OCI-LY3 (cell line): ENCODE measurements around the gene IMMP2L.

Source experiments
- H2AFZ ChIP-seq: fragments of 200-600, 300-600 bp; shearing (Covaris generic); 2 replicates; pipeline ENCODE4 v1.6.0; 2014; ENCODE audit warnings: antibody characterized with exemption, low read depth, low read length
- H3K27ac ChIP-seq: fragments of 200-600, 300-600 bp; sonication (generic); 2 replicates; pipeline ENCODE4 v1.5.1; 2014; ENCODE audit warnings: mild to moderate bottlenecking, low read length, moderate library complexity, mixed read lengths
- H3K27me3 ChIP-seq: fragments of 200-600, 300-600 bp; sonication (generic); 2 replicates; pipeline ENCODE4 v1.6.1; 2014; ENCODE audit warnings: low read depth, low read length, mixed read lengths
- H3K36me3 ChIP-seq: fragments of 200-600, 300-600 bp; sonication (generic); replicated peaks from 2 replicates; pipeline ENCODE3; 2014; ENCODE audit warnings: low read depth, low read length, mixed read lengths
- H3K4me1 ChIP-seq: fragments of 300-600, 200-600 bp; sonication (generic); 2 replicates; pipeline ENCODE4 v1.6.1; 2014; ENCODE audit warnings: low read length, mixed read lengths
- H3K4me2 ChIP-seq: fragments of 200-600, 300-600 bp; sonication (generic); 2 replicates; pipeline ENCODE4 v1.6.1; 2014; ENCODE audit warnings: low read length, mixed read lengths
- H3K4me3 ChIP-seq: fragments of 300-600, 200-600 bp; sonication (generic); 2 replicates; pipeline ENCODE4 v1.5.1; 2014; ENCODE audit warnings: antibody characterized with exemption, mild to moderate bottlenecking, low read length, moderate library complexity
- H3K79me2 ChIP-seq: fragments of 300-600, 200-600 bp; shearing (Covaris generic); 2 replicates; pipeline ENCODE4 v1.6.1; 2014; ENCODE audit warnings: mild to moderate bottlenecking, low read length, mixed read lengths
- H3K9ac ChIP-seq: fragments of 300-600, 200-600 bp; shearing (Covaris generic); 2 replicates; pipeline ENCODE4 v1.6.0; 2014; ENCODE audit warnings: mild to moderate bottlenecking, low read length, moderate library complexity
- H3K9me3 ChIP-seq: fragments of 200-600, 300-600 bp; shearing (Covaris generic); 2 replicates; pipeline ENCODE4 v1.6.1; 2014; ENCODE audit warnings: low read length, mixed read lengths; ENCODE audit not compliant: insufficient read depth
- H4K20me1 ChIP-seq: fragments of 200-600, 300-600 bp; sonication (generic); 2 replicates; pipeline ENCODE4 v1.6.1; 2016; ENCODE audit warnings: low read length, mixed read lengths; ENCODE audit not compliant: insufficient read depth
- CTCF ChIP-seq: fragments of 200-600, 300-600 bp; sonication (generic); IDR thresholded peaks from 2 replicates; pipeline ENCODE4 v1.5.1; 2014; ENCODE audit warnings: antibody characterized with exemption, low read length, low read depth
- EZH2phosphoT487 ChIP-seq: fragments of 200-600 bp; shearing (Covaris generic); IDR thresholded peaks from 2 replicates; pipeline ENCODE4 v1.6.1; 2018; ENCODE audit warnings: antibody characterized with exemption, mixed run types, low read depth

The IMMP2L gene

GRCh38 chr7:111476586-111477293, 85.6 kb downstream of the IMMP2L start:
- Histone ChIP-seq H3K4me1 (no peaks in the 10 kb centered on the region), H3K4me2 (no peak overlapping the region), H3K36me3 (no peaks in the 10 kb centered on the region), H3K27ac (no peak overlapping the region), H3K9ac (no peak overlapping the region), H3K4me3 (no peak overlapping the region), H4K20me1 (no peaks in the 10 kb centered on the region), H2AFZ (no peak overlapping the region), H3K27me3 (no peaks in the 10 kb centered on the region), H3K79me2 (no peaks in the 10 kb centered on the region), H3K9me3 (no peaks in the 10 kb centered on the region)
- TF ChIP-seq EZH2phosphoT487 = no peak
- no peak for TF ChIP-seq CTCF

- Histone ChIP-seq H3K4me1 (no peaks in the 10 kb centered on the region), H3K9ac (no peak overlapping the region), H4K20me1 (no peaks in the 10 kb centered on the region), H3K36me3 (no peaks in the 10 kb centered on the region), H3K9me3 (peaks cover 3% of the 10 kb centered on the region; the same call in 1 of the 2 replicates), H3K27ac (no peak overlapping the region), H3K27me3 (no peaks in the 10 kb centered on the region), H3K4me3 (no peak overlapping the region), H3K4me2 (no peak overlapping the region), H2AFZ (no peak overlapping the region), H3K79me2 (no peaks in the 10 kb centered on the region)
- no peak for TF ChIP-seq EZH2phosphoT487
- TF ChIP-seq CTCF = no peak
Measured at GRCh38 chr7:111475959-111476358, 86.3 kb downstream of the IMMP2L start.

- Histone ChIP-seq H3K27me3 (no peaks in the 10 kb centered on the region), H3K4me3 (no peak overlapping the region), H3K4me1 (no peaks in the 10 kb centered on the region), H3K9me3 (peaks cover 4% of the 10 kb centered on the region; the same call in 1 of the 2 replicates), H2AFZ (no peak overlapping the region), H3K27ac (no peak overlapping the region), H3K36me3 (no peaks in the 10 kb centered on the region), H3K79me2 (no peaks in the 10 kb centered on the region), H3K9ac (no peak overlapping the region), H3K4me2 (no peak overlapping the region), H4K20me1 (no peaks in the 10 kb centered on the region)
- no peak for TF ChIP-seq CTCF
- TF ChIP-seq EZH2phosphoT487 = no peak
Measured at GRCh38 chr7:111475419-111475748, 86.9 kb downstream of the IMMP2L start.

- Histone ChIP-seq H3K4me1 (no peaks in the 10 kb centered on the region), H2AFZ (no peak overlapping the region), H3K27ac (no peak overlapping the region), H3K27me3 (no peaks in the 10 kb centered on the region), H3K9ac (no peak overlapping the region), H3K79me2 (no peaks in the 10 kb centered on the region), H3K4me3 (no peak overlapping the region), H4K20me1 (no peaks in the 10 kb centered on the region), H3K4me2 (no peak overlapping the region), H3K36me3 (no peaks in the 10 kb centered on the region), H3K9me3 (peaks cover 4% of the 10 kb centered on the region; the same call in 1 of the 2 replicates)
- TF ChIP-seq CTCF (no peak), EZH2phosphoT487 (no peak)
Measured at GRCh38 chr7:111474723-111475418, 87.4 kb downstream of the IMMP2L start.
